Sigmoid colon (tissue), 7 donors: ENCODE measurements around the gene SLC25A45. TPM values are rescaled to one million over a fixed set of nuclear protein-coding genes. Genes with fewer than 3 reads are reported as not detected.

Experiments used
- DNase-seq: peaks from one replicate; pipeline ENCODE4 v3.0.0-alpha.2; 2019
- H3K27ac ChIP-seq, 4 donors: fragments of 200-600 bp; sonication (generic); one replicate each; pipeline ENCODE4 v1.5.1; 2016 to 2019; ENCODE audit warnings: mild to moderate bottlenecking in 1 of 4
- H3K27me3 ChIP-seq, 3 donors: fragments of 200-600 bp; sonication (generic); one replicate each; pipeline ENCODE4 v1.5.1; 2019; ENCODE audit warnings: mild to moderate bottlenecking in 1 of 3
- H3K36me3 ChIP-seq, 4 donors: fragments of 200-600 bp; sonication (generic); one replicate each; pipeline ENCODE4 v1.5.1; 2016 to 2019
- H3K4me1 ChIP-seq, 4 donors: fragments of 200-600 bp; sonication (generic); one replicate each; pipeline ENCODE4 v1.5.1; 2017 to 2019
- H3K4me3 ChIP-seq, 4 donors: fragments of 200-600 bp; sonication (generic); one replicate each; pipeline ENCODE4 v1.5.1; 2017 to 2019; ENCODE audit warnings: mild to moderate bottlenecking in 2 of 4, moderate library complexity in 1 of 4
- H3K9me3 ChIP-seq, 4 donors: fragments of 200-600 bp in 3 of 4; sonication (generic) in 3 of 4; one replicate each; pipeline versions ENCODE4 v1.5.1 to v1.6.1; 2013 to 2019
- CTCF ChIP-seq, 4 experiments: fragments of 450-650 bp in 3 of 4; fragments of 200-600 bp in 1 of 4; IDR thresholded peaks; one replicate each; pipeline ENCODE4 v1.5.1; 2016 to 2019; ENCODE audit warnings: antibody characterized with exemption in 4 of 4, mild to moderate bottlenecking in 3 of 4, moderate library complexity in 2 of 4
- EP300 ChIP-seq, 4 donors: sonication (generic); formaldehyde crosslinking; IDR thresholded peaks; one replicate each; pipeline ENCODE4 v1.6.1; 2017; ENCODE audit warnings: antibody characterized with exemption in 4 of 4
- POLR2A ChIP-seq, 2 donors: fragments of 450-650 bp; IDR thresholded peaks; one replicate each; pipeline ENCODE4 v1.6.1; 2016; ENCODE audit warnings: antibody characterized with exemption in 2 of 2, mild to moderate bottlenecking in 2 of 2, moderate library complexity in 2 of 2
- POLR2AphosphoS5 ChIP-seq, 4 donors: sonication (generic); formaldehyde crosslinking; IDR thresholded peaks; one replicate each; pipeline ENCODE4 v1.6.1; 2017; ENCODE audit warnings: antibody characterized with exemption in 4 of 4
- WGBS, 2 donors: extraction: QIAGEN DNeasy Blood & Tissue Kit; methylation state at CpG; one replicate each; pipeline ENCODE4 v1.1.7; 2013; 5-methylcytosine and 5-hydroxymethylcytosine counted together
- intact Hi-C: fragments of 100-400 bp; cut with DNase I; formaldehyde crosslinking; loops from one replicate; pipeline ENCODE4 v1.15.1; 2023
- polyA plus RNA-seq, 3 donors: library from polyadenylated mRNA; stranded (reverse); fragments of 200-250 nt; gene quantifications; one replicate each; pipeline ENCODE4 v1.2.3, GENCODE V29; 2013
- total RNA-seq, 4 donors: library from RNA; depleted of rRNA; stranded (reverse); fragments of >200 nt; gene quantifications; one replicate each; pipeline ENCODE4 v1.1.0, GENCODE V29; 2016
- donor health status: healthy with polysubstance abuse.
- donor health status: Bipolar disorder and iron deficiency.
- donor health status: healthy.

The SLC25A45 gene
- total and polyA plus RNA-seq, 7 donors, result 1.2 to 12.8 (median 5.3) TPM

GRCh38 chr11:65411681-65412070 lies 29.2 kb upstream of the SLC25A45 start:
- Histone ChIP-seq H3K9me3 (no peaks in the 10 kb centered on the region), H3K4me1 (peaks cover 0 to 11% (median 10%) of the 10 kb centered on the region in 4 donors), H3K36me3 (peaks cover 0 to 55% (median 18%) of the 10 kb centered on the region in 4 donors), H3K27ac (no peak overlapping the region), H3K27me3 (no peaks in the 10 kb centered on the region), H3K4me3 (no peak overlapping the region)
- TF ChIP-seq EP300 (IDR thresholded peaks at IDR 0.05), result no peak
- TF ChIP-seq POLR2A (IDR thresholded peaks at IDR 0.05), result no peak
- TF ChIP-seq CTCF (IDR thresholded peaks at IDR 0.05), result no peak
- no peak for TF ChIP-seq POLR2AphosphoS5 (IDR thresholded peaks at IDR 0.05)
- WGBS, 2 donors, result 82 to 83% methylated on average over 5 of the region's 5 CpGs
- intact Hi-C loops, result no loop called here
- DNase-seq, result no peak

- TF ChIP-seq POLR2A (IDR thresholded peaks at IDR 0.05) (no peak), POLR2AphosphoS5 (IDR thresholded peaks at IDR 0.05) (no peak), CTCF (IDR thresholded peaks at IDR 0.05) (no peak), EP300 (IDR thresholded peaks at IDR 0.05) (no peak)
- Histone ChIP-seq H3K27me3 (no peaks in the 10 kb centered on the region), H3K36me3 (peaks cover 0 to 61% (median 19%) of the 10 kb centered on the region in 4 donors), H3K4me1 (peaks cover 0 to 5% (median 4%) of the 10 kb centered on the region in 4 donors), H3K27ac (no peak overlapping the region), H3K9me3 (no peaks in the 10 kb centered on the region), H3K4me3 (no peak overlapping the region)
- DNase-seq, result peak; percentile 57
- 90% methylated on average over 29 of the region's 29 CpGs for WGBS, 2 donors
- intact Hi-C loops, result no loop called here
Measured at GRCh38 chr11:65410936-65411680, 28.7 kb upstream of the SLC25A45 start.

- Histone ChIP-seq H3K27ac (no peak overlapping the region), H3K9me3 (no peaks in the 10 kb centered on the region), H3K36me3 (peaks cover 13 to 89% (median 29%) of the 10 kb centered on the region in 4 donors), H3K27me3 (no peaks in the 10 kb centered on the region), H3K4me1 (peaks cover 0 to 2% (median 0%) of the 10 kb centered on the region in 4 donors), H3K4me3 (no peak overlapping the region)
- TF ChIP-seq POLR2A (IDR thresholded peaks at IDR 0.05) (no peak), POLR2AphosphoS5 (IDR thresholded peaks at IDR 0.05) (peak in 1 of 4 donors; percentile 12), CTCF (IDR thresholded peaks at IDR 0.05) (no peak), EP300 (IDR thresholded peaks at IDR 0.05) (no peak)
- intact Hi-C loops, result no loop called here
- 93% methylated on average over 24 of the region's 24 CpGs for whole genome bisulfite sequencing, 2 donors
- no peak for DNase-seq
Measured at GRCh38 chr11:65404638-65405339, 22.3 kb upstream of the SLC25A45 start.

- Histone ChIP-seq H3K27me3 (no peaks in the 10 kb centered on the region), H3K4me3 (no peak overlapping the region), H3K4me1 (peaks cover 0 to 2% (median 0%) of the 10 kb centered on the region in 4 donors), H3K27ac (peak overlapping the region in 3 of 4 donors; percentile 2 to 38 (median 22)), H3K9me3 (no peaks in the 10 kb centered on the region), H3K36me3 (peaks cover 15 to 90% (median 32%) of the 10 kb centered on the region in 4 donors)
- no peak for TF ChIP-seq CTCF (IDR thresholded peaks at IDR 0.05)
- no peak for TF ChIP-seq POLR2A (IDR thresholded peaks at IDR 0.05)
- TF ChIP-seq EP300 (IDR thresholded peaks at IDR 0.05), result no peak
- no peak for TF ChIP-seq POLR2AphosphoS5 (IDR thresholded peaks at IDR 0.05)
- no peak for DNase-seq
- intact Hi-C loops, result no loop called here
- 55 to 70% methylated on average over 13 of the region's 13 CpGs for WGBS, 2 donors
Measured at GRCh38 chr11:65404210-65404609, 21.8 kb upstream of the SLC25A45 start.
